Femur (tissue), 1 donor: ENCODE measurements around the gene USP1.
A peak's percentile ranks its signal among the peaks of the same experiment; 100 is the strongest.

Experiments
- DNase-seq: peaks from one replicate; pipeline ENCODE4 v3.0.0-alpha.2; 2017

Gene USP1

DNA sequence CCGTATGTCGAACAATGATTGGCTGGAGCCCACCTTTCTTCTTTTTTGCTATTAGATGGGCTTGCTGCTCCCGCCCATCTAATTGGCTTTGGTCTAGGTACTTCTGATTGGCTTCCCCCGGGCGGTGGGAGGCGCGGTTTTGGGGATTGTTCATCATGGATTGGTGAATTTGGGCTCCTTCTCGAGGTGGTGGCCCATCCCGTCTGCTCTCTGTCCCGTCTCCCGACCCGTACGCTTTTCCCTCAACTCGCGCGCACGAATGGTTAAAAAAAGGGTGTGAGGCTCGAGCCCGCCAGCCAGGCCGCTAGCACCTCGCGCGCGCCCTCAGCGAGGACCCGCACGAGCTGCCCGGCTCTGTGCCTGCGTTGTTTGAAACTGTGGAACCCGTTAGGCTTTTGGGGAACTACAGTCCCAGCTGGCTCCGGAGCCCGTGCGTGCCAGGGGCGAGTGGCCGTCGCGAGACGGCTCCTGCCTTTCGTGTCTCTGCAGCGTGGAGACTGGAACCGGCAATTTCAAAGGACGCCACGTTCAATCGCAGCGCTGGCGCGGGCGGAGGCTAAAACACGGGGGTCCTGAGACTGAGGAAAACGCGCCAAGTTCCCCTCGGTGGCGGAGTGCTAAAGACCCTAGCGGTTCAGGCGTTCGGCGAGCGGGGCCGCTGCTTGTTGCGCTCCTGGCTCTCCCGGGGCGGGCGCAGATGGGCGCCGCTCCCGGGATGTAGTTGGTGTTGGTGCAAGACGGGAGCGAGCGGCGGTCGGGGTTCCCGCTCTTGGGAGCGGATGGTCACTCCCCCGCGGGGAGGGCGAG lies at the start of gene USP1:
TSS of gene USP1 (plus strand) at position 584 of the 807 bp plus-strand sequence. CDS start 2,819 bp downstream, outside the sequence.
- peak; percentile 99 for DNase-seq

GRCh38 chr1:62389531-62389930 lies 47.3 kb upstream of the USP1 start:
- DNase-seq, result no peak

DNA sequence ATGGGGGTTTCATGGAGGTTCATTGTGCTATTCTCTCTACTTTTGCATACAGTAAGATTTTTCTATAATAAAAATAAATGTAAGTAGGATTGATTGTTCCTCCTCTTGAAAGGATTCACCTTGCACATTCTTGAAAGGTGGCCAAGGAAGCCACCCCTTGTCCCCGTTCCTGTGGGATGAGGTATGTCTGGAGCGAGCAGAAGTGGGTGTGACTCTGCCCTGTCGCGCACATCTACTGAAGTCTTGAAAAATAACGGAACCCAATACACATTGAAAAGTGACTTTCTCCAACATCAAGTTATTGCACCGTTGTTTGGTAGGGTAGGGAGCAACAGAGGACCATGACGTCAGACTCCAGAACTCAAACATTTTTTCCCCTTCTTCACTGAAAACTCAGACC lies 46.8 kb upstream of the USP1 start:
- DNase-seq, result no peak

DNA sequence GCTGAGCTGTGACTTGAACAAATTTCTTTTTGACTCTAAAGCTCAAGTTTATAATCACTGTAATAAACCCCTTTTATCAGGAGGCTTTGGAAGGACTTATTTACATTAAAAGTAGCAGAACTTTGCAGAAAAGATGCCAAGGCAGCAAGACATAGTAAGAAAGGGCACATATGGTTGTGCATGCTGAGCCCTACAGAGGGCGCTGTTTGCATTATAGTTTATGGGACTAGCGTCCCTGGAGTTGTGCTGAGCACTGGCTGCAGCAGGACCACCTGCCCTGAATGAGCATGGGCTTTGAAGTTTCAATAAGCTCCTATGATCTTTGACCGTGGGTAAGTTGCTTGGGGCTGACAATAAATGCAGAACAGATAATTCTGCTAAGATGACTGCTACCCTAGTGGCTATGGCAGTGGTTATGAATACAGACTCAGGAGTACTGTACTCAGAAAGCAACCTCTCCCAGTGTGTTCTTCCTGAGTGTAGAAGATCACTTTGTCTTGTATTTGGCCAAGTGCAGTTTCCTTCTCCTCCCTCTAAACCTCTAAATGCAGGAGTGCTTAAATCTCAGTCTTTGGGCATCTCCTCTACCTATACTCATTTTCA lies 45.4 kb upstream of the USP1 start:
- DNase-seq, result no peak

DNA sequence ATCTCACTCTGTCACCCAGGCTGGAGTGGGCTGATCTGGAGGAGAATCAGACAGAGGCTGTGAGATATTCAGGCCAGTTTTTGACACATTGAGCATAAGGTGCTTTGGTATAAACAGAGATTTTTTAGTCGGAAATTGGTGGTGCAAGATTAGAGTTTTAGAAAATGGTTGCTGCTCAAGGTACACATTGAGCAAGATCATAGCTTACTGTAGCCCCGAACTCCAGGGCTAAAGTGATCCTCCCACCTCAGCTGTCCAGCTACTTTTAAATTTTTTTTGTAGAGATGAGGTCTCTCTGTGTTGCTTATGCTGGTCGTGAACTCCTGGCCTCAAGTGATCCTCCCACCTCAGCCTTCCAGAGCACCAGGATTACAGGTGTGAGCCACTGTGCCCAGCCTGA lies 43.9 kb upstream of the USP1 start:
- no peak for DNase-seq

- DNase-seq, result no peak
These were observed 42.2 kb upstream of the USP1 start for GRCh38 chr1:62394646-62395045.

DNA sequence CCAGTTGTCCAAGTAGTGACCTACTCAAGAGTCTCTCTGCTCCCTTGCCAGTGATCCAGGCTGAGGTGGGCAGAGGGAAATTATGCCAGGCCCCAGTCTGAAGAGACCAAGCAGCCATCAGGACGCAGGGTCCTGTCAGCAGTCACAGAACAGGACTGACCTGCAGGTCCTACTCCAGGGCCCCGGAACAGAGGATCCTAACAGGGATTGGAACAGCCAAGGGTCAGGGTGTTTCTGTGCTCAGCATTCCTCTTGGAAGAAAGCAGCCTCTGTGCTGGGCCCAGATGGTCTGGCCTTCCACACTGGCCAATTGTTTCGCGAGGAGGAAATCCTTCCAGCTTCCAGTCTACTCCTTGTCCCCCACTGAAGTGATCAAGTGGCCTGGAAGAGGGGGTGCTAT lies 41.6 kb upstream of the USP1 start:
- no peak for DNase-seq

GRCh38 chr1:62396871-62397270 lies 40.0 kb upstream of the USP1 start:
- no peak for DNase-seq

DNA sequence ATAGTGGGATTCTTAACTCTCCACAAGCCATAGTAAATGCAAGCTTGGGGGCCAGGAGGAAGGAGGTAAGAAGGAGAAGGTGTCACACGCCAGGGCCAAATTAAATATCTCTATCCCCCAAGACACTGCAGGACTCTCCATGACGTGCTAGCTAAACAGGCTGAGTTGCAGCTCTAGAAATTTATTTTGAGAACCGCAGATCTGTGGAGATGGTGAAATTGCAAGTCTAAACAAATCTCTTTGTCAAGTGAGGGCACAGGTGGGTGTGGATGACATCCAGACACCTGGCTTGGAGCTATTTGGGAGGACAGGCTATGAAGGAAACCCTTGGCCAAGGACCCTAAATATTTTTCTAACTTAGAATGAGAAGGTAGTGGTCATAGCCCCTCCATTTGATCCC lies 39.5 kb upstream of the USP1 start:
- no peak for DNase-seq

GRCh38 chr1:62398377-62398776 lies 38.5 kb upstream of the USP1 start:
- DNase-seq, result no peak

GRCh38 chr1:62401034-62401760 lies 35.7 kb upstream of the USP1 start:
- no peak for DNase-seq

- DNase-seq, result no peak
These were observed 31.6 kb upstream of the USP1 start for GRCh38 chr1:62405247-62405646.

- DNase-seq, result no peak
These were observed 30.3 kb upstream of the USP1 start for GRCh38 chr1:62406576-62406975.

DNA sequence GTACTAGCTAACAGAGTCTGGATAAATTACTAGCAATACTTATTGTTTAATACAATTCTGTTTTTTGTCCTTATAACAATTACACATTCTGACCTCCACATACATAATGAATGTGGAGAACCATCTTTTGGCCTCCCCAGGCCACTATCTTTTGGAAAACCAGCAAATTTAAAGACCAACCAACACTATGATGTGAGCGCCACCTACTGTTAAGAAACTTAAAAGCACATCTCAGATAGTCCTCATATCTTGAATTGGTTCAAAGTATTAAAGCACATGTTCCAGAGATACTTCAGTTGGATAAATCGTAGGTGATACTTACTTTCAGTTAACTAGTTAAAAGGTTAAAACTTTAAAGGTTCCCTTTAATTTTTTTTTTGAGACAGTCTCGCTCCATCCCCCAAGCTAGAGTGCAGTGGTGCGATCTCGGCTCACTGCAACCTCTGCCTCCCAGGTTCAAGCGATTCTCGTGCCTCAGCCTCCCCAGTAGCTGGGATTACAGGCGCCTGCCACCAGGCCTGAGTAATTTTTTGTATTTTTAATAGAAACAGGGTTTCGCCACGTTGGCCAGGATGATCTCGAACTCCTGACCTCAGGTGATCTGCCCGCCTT lies 29.3 kb upstream of the USP1 start:
- DNase-seq, result no peak

DNA sequence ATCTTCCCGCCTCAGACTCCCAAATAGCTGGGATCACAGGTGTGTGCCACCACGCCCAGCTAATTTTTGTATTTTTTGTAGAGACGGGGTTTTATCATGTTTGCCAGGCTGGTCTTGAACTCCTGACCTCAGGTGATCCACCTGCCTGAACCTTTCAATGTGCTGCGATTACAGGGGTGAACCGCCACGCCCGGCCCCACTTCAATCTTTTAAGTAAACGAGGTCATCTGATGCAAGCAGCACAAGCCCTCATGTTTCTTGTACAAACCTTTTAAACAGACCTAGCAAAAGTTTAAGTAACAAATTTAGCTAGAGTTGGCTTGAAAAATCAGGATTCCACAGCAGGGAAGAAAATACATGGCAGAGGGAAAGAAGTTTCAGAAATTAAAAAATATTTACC lies 21.2 kb upstream of the USP1 start:
- no peak for DNase-seq

DNA sequence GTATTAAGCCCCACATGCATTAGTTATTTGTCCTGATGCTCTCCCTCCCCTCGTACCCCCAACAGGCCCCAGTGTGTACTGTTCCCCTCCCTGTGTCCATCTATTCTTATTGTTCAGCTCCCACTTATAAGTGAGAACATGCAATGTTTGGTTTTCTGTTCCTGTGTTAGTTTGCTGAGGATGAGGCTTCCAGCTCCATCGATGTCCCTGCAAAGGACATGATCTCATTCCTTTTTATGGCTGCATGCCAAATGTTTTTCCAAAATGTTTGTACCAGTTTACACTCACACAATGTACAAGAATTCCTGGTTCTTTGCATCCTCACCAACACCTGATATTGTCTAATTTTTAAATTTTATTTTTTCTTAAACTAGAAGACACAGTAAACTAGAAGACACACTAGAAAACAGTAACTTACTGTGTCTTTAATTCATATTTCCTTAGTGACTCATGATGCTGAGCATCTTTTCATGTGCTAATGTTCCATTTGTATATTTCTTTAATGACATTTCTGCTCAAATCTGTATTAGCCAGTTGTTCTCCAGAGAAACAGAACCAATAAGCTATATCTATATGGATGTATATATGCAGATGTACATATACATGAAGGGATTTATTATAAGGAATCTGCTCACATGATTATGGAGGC lies 19.4 kb upstream of the USP1 start:
- DNase-seq, result no peak

- no peak for DNase-seq
These were observed 16.6 kb upstream of the USP1 start for GRCh38 chr1:62420214-62420613.

GRCh38 chr1:62423580-62424242 lies 13.1 kb upstream of the USP1 start:
- DNase-seq, result no peak

- DNase-seq, result no peak
These were observed 12.4 kb upstream of the USP1 start for GRCh38 chr1:62424411-62424810.

DNA sequence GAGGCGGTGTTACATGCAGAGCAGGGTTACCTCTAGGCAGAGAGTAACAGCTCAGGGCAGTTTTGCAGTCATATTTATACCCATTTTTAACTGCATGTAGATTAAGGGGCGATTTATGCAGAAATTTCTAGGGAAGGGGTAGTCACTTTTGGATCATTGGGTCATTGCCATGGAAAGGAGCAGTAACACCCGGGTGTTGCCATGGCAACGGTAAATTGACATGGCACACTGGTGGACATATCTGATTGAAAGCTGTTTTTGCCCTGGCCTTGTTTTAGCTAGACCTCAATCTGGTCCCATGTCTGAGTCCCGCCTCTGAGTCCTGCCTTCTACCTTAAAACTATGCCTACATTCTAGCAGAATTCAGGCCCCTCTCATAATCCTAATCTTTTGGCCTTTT lies 11.8 kb upstream of the USP1 start:
- DNase-seq, result no peak

GRCh38 chr1:62426237-62426636 lies 10.6 kb upstream of the USP1 start:
- DNase-seq, result no peak

- DNase-seq, result no peak
These were observed 10.1 kb upstream of the USP1 start for GRCh38 chr1:62426794-62427193.
